Measurements from ENCODE around the gene GUCA2B. TPM values are rescaled to one million over a fixed set of nuclear protein-coding genes. Genes with fewer than 3 reads are reported as not detected.

Gene GUCA2B
- total and polyA plus RNA-seq, 4 donors: 1.7 to 3.3 TPM; not detected in 2

- no peaks in the 10 kb centered on the region for H3K27me3 ChIP-seq (ENCODE audit: control insufficient read depth in 4 of 4, insufficient read depth in 4 of 4, low read length in 3 of 4)
- no peaks in the 10 kb centered on the region for H3K4me1 ChIP-seq (ENCODE audit: control insufficient read depth in 4 of 4, insufficient read depth in 4 of 4, low read length in 3 of 4)
- DNase-seq (ENCODE audit: low spot score): no peak
- no peak overlapping the region for H3K4me3 ChIP-seq (ENCODE audit: low read depth in 1 of 3, low read length in 3 of 3)
- TF ChIP-seq YY1 (IDR thresholded peaks at IDR 0.05) (no peak), EGR1 (IDR thresholded peaks at IDR 0.05; ENCODE audit: low read depth in 2 of 2) (no peak), ATF3 (IDR thresholded peaks at IDR 0.05) (no peak), FOXA1 (IDR thresholded peaks at IDR 0.05) (no peak), GABPA (IDR thresholded peaks at IDR 0.05 in 1 of 2, conservative IDR thresholded peaks at IDR 0.05 in 1 of 2) (no peak), FOXA2 (IDR thresholded peaks at IDR 0.05) (no peak), HNF4G (IDR thresholded peaks at IDR 0.05) (no peak), ZBTB33 (IDR thresholded peaks at IDR 0.05) (no peak), SP1 (IDR thresholded peaks at IDR 0.05) (no peak), NR2F2 (IDR thresholded peaks at IDR 0.05) (no peak), REST (IDR thresholded peaks at IDR 0.05) (no peak), RXRA (IDR thresholded peaks at IDR 0.05) (no peak), RAD21 (IDR thresholded peaks at IDR 0.05) (no peak), HNF4A (conservative IDR thresholded peaks at IDR 0.05) (no peak), JUND (IDR thresholded peaks at IDR 0.05) (no peak), TAF1 (conservative IDR thresholded peaks at IDR 0.05) (no peak)
- TF ChIP-seq, protein P1, sequence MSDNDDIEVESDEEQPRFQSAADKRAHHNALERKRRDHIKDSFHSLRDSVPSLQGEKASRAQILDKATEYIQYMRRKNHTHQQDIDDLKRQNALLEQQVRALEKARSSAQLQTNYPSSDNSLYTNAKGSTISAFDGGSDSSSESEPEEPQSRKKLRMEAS (IDR thresholded peaks at IDR 0.05): no peak
- TF ChIP-seq, protein P2, sequence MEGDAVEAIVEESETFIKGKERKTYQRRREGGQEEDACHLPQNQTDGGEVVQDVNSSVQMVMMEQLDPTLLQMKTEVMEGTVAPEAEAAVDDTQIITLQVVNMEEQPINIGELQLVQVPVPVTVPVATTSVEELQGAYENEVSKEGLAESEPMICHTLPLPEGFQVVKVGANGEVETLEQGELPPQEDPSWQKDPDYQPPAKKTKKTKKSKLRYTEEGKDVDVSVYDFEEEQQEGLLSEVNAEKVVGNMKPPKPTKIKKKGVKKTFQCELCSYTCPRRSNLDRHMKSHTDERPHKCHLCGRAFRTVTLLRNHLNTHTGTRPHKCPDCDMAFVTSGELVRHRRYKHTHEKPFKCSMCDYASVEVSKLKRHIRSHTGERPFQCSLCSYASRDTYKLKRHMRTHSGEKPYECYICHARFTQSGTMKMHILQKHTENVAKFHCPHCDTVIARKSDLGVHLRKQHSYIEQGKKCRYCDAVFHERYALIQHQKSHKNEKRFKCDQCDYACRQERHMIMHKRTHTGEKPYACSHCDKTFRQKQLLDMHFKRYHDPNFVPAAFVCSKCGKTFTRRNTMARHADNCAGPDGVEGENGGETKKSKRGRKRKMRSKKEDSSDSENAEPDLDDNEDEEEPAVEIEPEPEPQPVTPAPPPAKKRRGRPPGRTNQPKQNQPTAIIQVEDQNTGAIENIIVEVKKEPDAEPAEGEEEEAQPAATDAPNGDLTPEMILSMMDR (IDR thresholded peaks at IDR 0.05; ENCODE audit: low read depth, low read length, missing input control): no peak
- no peaks in the 10 kb centered on the region for H3K9me3 ChIP-seq (ENCODE audit: control insufficient read depth in 4 of 4, low read length in 3 of 4)
- H3K36me3 ChIP-seq (ENCODE audit: control insufficient read depth in 4 of 4, insufficient read depth in 3 of 4, low read depth in 1 of 4, low read length in 3 of 4): no peaks in the 10 kb centered on the region
- H3K27ac ChIP-seq (ENCODE audit: low read depth in 1 of 2, low read length in 2 of 2): no peak overlapping the region
- H3K9ac ChIP-seq (ENCODE audit: low read depth in 1 of 2, low read length in 2 of 2): no peak overlapping the region
Measured at GRCh38 chr1:42136466-42136865, 16.7 kb upstream of the GUCA2B start.

Data from liver (tissue), 9 donors.